ENCODE measurements around the gene MBD4.

The MBD4 gene

GRCh38 chr3:129434140-129434539 lies 5.6 kb downstream of the MBD4 start:
- no peak for ATAC-seq (replicated peaks)
- Mint-ChIP-seq H3K27me3 (no peaks in the 10 kb centered on the region), H3K9me3 (no peaks in the 10 kb centered on the region), H3K4me1 (ENCODE audit: low read depth in 2 of 2) (peaks cover 22 to 36% of the 10 kb centered on the region in 2 donors), H3K27ac (no peak overlapping the region), H3K4me3 (no peak overlapping the region), H3K36me3 (ENCODE audit: insufficient read depth) (peaks cover 65% of the 10 kb centered on the region)
- DNase-seq = no peak

GRCh38 chr3:129433565-129433964 lies 6.2 kb downstream of the MBD4 start:
- no peak overlapping the region for H3K4me3 Mint-ChIP-seq

GRCh38 chr3:129432671-129433070 lies 7.1 kb downstream of the MBD4 start:
- Mint-ChIP-seq H3K4me3 (no peak overlapping the region), H3K36me3 (ENCODE audit: insufficient read depth) (peaks cover 65% of the 10 kb centered on the region), H3K4me1 (ENCODE audit: low read depth in 2 of 2) (peaks cover 28 to 30% of the 10 kb centered on the region in 2 donors), H3K27me3 (no peaks in the 10 kb centered on the region), H3K27ac (no peak overlapping the region), H3K9me3 (no peaks in the 10 kb centered on the region)
- DNase-seq (no peak), ATAC-seq (replicated peaks) (no peak)

More at GRCh38 chr3:129433565-129433964, 6.2 kb downstream of the MBD4 start:
- ATAC-seq (replicated peaks) (no peak), DNase-seq (no peak)
- H3K36me3 Mint-ChIP-seq (ENCODE audit: insufficient read depth) = peaks cover 67% of the 10 kb centered on the region
- H3K27me3 Mint-ChIP-seq = no peaks in the 10 kb centered on the region
- H3K9me3 Mint-ChIP-seq = no peaks in the 10 kb centered on the region
- no peak overlapping the region for H3K27ac Mint-ChIP-seq
- H3K4me1 Mint-ChIP-seq (ENCODE audit: low read depth in 2 of 2) = peaks cover 23 to 34% of the 10 kb centered on the region in 2 donors

GRCh38 chr3:129432036-129432435 lies 7.7 kb downstream of the MBD4 start:
- ATAC-seq (replicated peaks) = no peak
- Mint-ChIP-seq H3K27me3 (no peaks in the 10 kb centered on the region), H3K27ac (peak overlapping the region in 1 of 2 donors; percentile 32), H3K4me3 (no peak overlapping the region), H3K9me3 (no peaks in the 10 kb centered on the region), H3K4me1 (ENCODE audit: low read depth in 2 of 2) (peaks cover 29 to 30% of the 10 kb centered on the region in 2 donors), H3K36me3 (ENCODE audit: insufficient read depth) (peaks cover 65% of the 10 kb centered on the region)
- no peak for DNase-seq

- DNase-seq = no peak
- no peak for ATAC-seq (replicated peaks)
- peak overlapping the region; percentile 16 to 41 for H3K27ac Mint-ChIP-seq
- peaks cover 52% of the 10 kb centered on the region for H3K36me3 Mint-ChIP-seq (ENCODE audit: insufficient read depth)
- H3K9me3 Mint-ChIP-seq = no peaks in the 10 kb centered on the region
- H3K27me3 Mint-ChIP-seq = peaks cover 0 to under 1% of the 10 kb centered on the region in 2 donors
- peaks cover 10 to 17% of the 10 kb centered on the region in 2 donors for H3K4me1 Mint-ChIP-seq (ENCODE audit: low read depth in 2 of 2)
- H3K4me3 Mint-ChIP-seq = peak overlapping the region in 1 of 2 donors; percentile 32
These were observed 10.1 kb downstream of the MBD4 start for GRCh38 chr3:129429602-129430001.

- H3K9me3 Mint-ChIP-seq = no peaks in the 10 kb centered on the region
- DNase-seq (no peak), ATAC-seq (replicated peaks) (no peak)
- peaks cover 10 to 17% of the 10 kb centered on the region in 2 donors for H3K4me1 Mint-ChIP-seq (ENCODE audit: low read depth in 2 of 2)
- peaks cover 0 to 6% of the 10 kb centered on the region in 2 donors for H3K27me3 Mint-ChIP-seq
- H3K36me3 Mint-ChIP-seq (ENCODE audit: insufficient read depth) = peaks cover 55% of the 10 kb centered on the region
- peak overlapping the region; percentile 62 to 80 for H3K4me3 Mint-ChIP-seq
- H3K27ac Mint-ChIP-seq = peak overlapping the region in 1 of 2 donors; percentile 29
These were observed 10.7 kb downstream of the MBD4 start for GRCh38 chr3:129429080-129429451.

- H3K27ac Mint-ChIP-seq = peak within 1 kb of the TSS; percentile 29 to 77
- ATAC-seq (replicated peaks) (peak; percentile 97), DNase-seq (peak; percentile 81 to 87 (median 86))
- H3K4me3 Mint-ChIP-seq = peak within 1 kb of the TSS; percentile 62 to 80
- H3K27me3 Mint-ChIP-seq = peaks cover 0 to 11% of the 10 kb centered on the region in 2 donors
- peaks cover 10 to 17% of the 10 kb centered on the region in 2 donors for H3K4me1 Mint-ChIP-seq (ENCODE audit: low read depth in 2 of 2)
- peaks cover 55% of the 10 kb centered on the region for H3K36me3 Mint-ChIP-seq (ENCODE audit: insufficient read depth)
- no peaks in the 10 kb centered on the region for H3K9me3 Mint-ChIP-seq
These were observed 11.2 kb downstream of the MBD4 start, which contains the start of gene EFCAB12 for GRCh38 chr3:129428376-129429079. Gene EFCAB12 (minus strand): TSS chr3:129428636. CDS start chr3:129428488, 148 bp downstream.

GRCh38 chr3:129428007-129428375 lies 11.8 kb downstream of the MBD4 start:
- ATAC-seq (replicated peaks) = no peak
- peaks cover 0 to 11% of the 10 kb centered on the region in 2 donors for H3K27me3 Mint-ChIP-seq
- H3K4me1 Mint-ChIP-seq (ENCODE audit: low read depth in 2 of 2) = peaks cover 10 to 17% of the 10 kb centered on the region in 2 donors
- DNase-seq = no peak
- peak overlapping the region; percentile 29 to 77 for H3K27ac Mint-ChIP-seq
- H3K4me3 Mint-ChIP-seq = peak overlapping the region; percentile 62 to 80
- no peaks in the 10 kb centered on the region for H3K9me3 Mint-ChIP-seq
- H3K36me3 Mint-ChIP-seq (ENCODE audit: insufficient read depth) = peaks cover 49% of the 10 kb centered on the region

- H3K4me1 Mint-ChIP-seq (ENCODE audit: low read depth in 2 of 2) = peaks cover 10 to 17% of the 10 kb centered on the region in 2 donors
- peaks cover 30% of the 10 kb centered on the region for H3K36me3 Mint-ChIP-seq (ENCODE audit: insufficient read depth)
- DNase-seq (no peak), ATAC-seq (replicated peaks) (no peak)
- H3K27me3 Mint-ChIP-seq = peaks cover 0 to 11% of the 10 kb centered on the region in 2 donors
- no peaks in the 10 kb centered on the region for H3K9me3 Mint-ChIP-seq
- H3K4me3 Mint-ChIP-seq = no peak overlapping the region
- H3K27ac Mint-ChIP-seq = no peak overlapping the region
These were observed 14.1 kb downstream of the MBD4 start for GRCh38 chr3:129425619-129426018.

GRCh38 chr3:129425213-129425612 lies 14.5 kb downstream of the MBD4 start:
- Mint-ChIP-seq H3K9me3 (no peaks in the 10 kb centered on the region), H3K4me3 (no peak overlapping the region), H3K4me1 (ENCODE audit: low read depth in 2 of 2) (peaks cover 10 to 17% of the 10 kb centered on the region in 2 donors), H3K27me3 (peaks cover 0 to 11% of the 10 kb centered on the region in 2 donors), H3K36me3 (ENCODE audit: insufficient read depth) (peaks cover 26% of the 10 kb centered on the region), H3K27ac (no peak overlapping the region)
- no peak for DNase-seq
- no peak for ATAC-seq (replicated peaks)

GRCh38 chr3:129424185-129424841 lies 15.4 kb downstream of the MBD4 start:
- no peak overlapping the region for H3K4me3 Mint-ChIP-seq
- no peak overlapping the region for H3K27ac Mint-ChIP-seq
- peaks cover 6 to 17% of the 10 kb centered on the region in 2 donors for H3K4me1 Mint-ChIP-seq (ENCODE audit: low read depth in 2 of 2)
- no peaks in the 10 kb centered on the region for H3K9me3 Mint-ChIP-seq
- DNase-seq = no peak
- H3K27me3 Mint-ChIP-seq = peaks cover 0 to 11% of the 10 kb centered on the region in 2 donors
- no peak for ATAC-seq (replicated peaks)
- H3K36me3 Mint-ChIP-seq (ENCODE audit: insufficient read depth) = peaks cover 26% of the 10 kb centered on the region

- Mint-ChIP-seq H3K4me3 (no peak overlapping the region), H3K27me3 (peaks cover 0 to 11% of the 10 kb centered on the region in 2 donors), H3K4me1 (ENCODE audit: low read depth in 2 of 2) (peaks cover 3 to 6% of the 10 kb centered on the region in 2 donors), H3K9me3 (no peaks in the 10 kb centered on the region), H3K27ac (no peak overlapping the region), H3K36me3 (ENCODE audit: insufficient read depth) (peaks cover 16% of the 10 kb centered on the region)
- ATAC-seq (replicated peaks) (no peak), DNase-seq (no peak)
These were observed 16.9 kb downstream of the MBD4 start for GRCh38 chr3:129422897-129423296.

GRCh38 chr3:129421988-129422745 lies 17.6 kb downstream of the MBD4 start:
- DNase-seq (no peak), ATAC-seq (replicated peaks) (no peak)
- H3K9me3 Mint-ChIP-seq = no peaks in the 10 kb centered on the region
- no peak overlapping the region for H3K27ac Mint-ChIP-seq
- H3K4me1 Mint-ChIP-seq (ENCODE audit: low read depth in 2 of 2) = no peaks in the 10 kb centered on the region
- no peak overlapping the region for H3K4me3 Mint-ChIP-seq
- peaks cover 12% of the 10 kb centered on the region for H3K36me3 Mint-ChIP-seq (ENCODE audit: insufficient read depth)
- peaks cover 0 to 11% of the 10 kb centered on the region in 2 donors for H3K27me3 Mint-ChIP-seq
